Endothelial cell of umbilical vein (primary cell): ENCODE measurements around the gene CUBN. TPM values are rescaled to one million over a fixed set of nuclear protein-coding genes. Genes with fewer than 3 reads are reported as not detected.

Experiments
- BruUV-seq: library from RNA; stranded (reverse); fragments of 400-500 nt; replicated peaks from 2 replicates; lab custom pipeline; 2021; lab: Mats Ljungman, UMichigan
- CTCF ChIA-PET: fragments of 300-600, 350-600 bp; sonication (Branson Sonifier 250); formaldehyde crosslinking; loops from one replicate; lab custom pipeline; 2021; ENCODE audit warnings: antibody characterized with exemption, inconsistent platforms; lab: Charles Lee
- POLR2A ChIA-PET: fragments of 300-600, 350-600 bp; sonication (Branson Sonifier 250); formaldehyde crosslinking; loops from one replicate; lab custom pipeline; 2021; ENCODE audit warnings: antibody characterized with exemption, inconsistent platforms; lab: Charles Lee
- DNase-seq: peaks from one replicate; pipeline ENCODE4 v3.0.0-alpha.2; 2011; ENCODE audit warnings: low read depth, low spot score
- FAIRE-seq: peaks from 2 replicates; lab custom pipeline; 2011; peaks lifted over from hg19 to GRCh38; lab: Jason Lieb, UNC
- H2AFZ ChIP-seq: 2 replicates; pipeline ENCODE4 v1.6.0; 2012; ENCODE audit warnings: low read depth, low read length, control low read depth, inconsistent platforms
- H3K27ac ChIP-seq: 2 replicates; pipeline ENCODE4 v1.5.1; 2011; ENCODE audit warnings: low read depth, mild to moderate bottlenecking, control low read depth, low read length, moderate library complexity; ENCODE audit not compliant: insufficient read depth
- H3K27me3 ChIP-seq, 2 experiments: 2 replicates each; pipeline versions ENCODE4 v1.6.0 to v1.6.1; 2011; ENCODE audit warnings: low read length in 2 of 2, mixed read lengths in 1 of 2; ENCODE audit not compliant: control insufficient read depth in 2 of 2, insufficient read depth in 2 of 2
- H3K36me3 ChIP-seq, 2 experiments: 2 replicates in 1 of 2; 3 replicates in 1 of 2; pipeline ENCODE4 v1.5.1; 2011; ENCODE audit warnings: low read length in 2 of 2, mild to moderate bottlenecking in 1 of 2, moderate library complexity in 1 of 2; ENCODE audit not compliant: control insufficient read depth in 2 of 2, insufficient read depth in 2 of 2; ENCODE audit errors: extremely low read depth in 1 of 2
- H3K4me1 ChIP-seq: 3 replicates; pipeline ENCODE4 v1.5.1; 2011; ENCODE audit warnings: mild to moderate bottlenecking, low read length; ENCODE audit not compliant: control insufficient read depth, insufficient read depth; ENCODE audit errors: extremely low read depth
- H3K4me2 ChIP-seq: 2 replicates; pipeline ENCODE4 v1.6.1; 2011; ENCODE audit warnings: low read length, control low read depth, mixed read lengths; ENCODE audit not compliant: insufficient read depth
- H3K4me3 ChIP-seq, 3 experiments: fragments of 200-600 bp in 1 of 3; sonication (generic), shearing (Covaris generic) in 1 of 3; replicated peaks in 1 of 3; 2 replicates each; pipeline ENCODE4 v1.5.1; 2011 to 2016; ENCODE audit warnings: control low read depth in 3 of 3, low read length in 3 of 3, mild to moderate bottlenecking in 2 of 3, inconsistent platforms in 1 of 3, low read depth in 1 of 3, moderate library complexity in 1 of 3; ENCODE audit not compliant: insufficient read depth in 1 of 3
- H3K79me2 ChIP-seq: 2 replicates; pipeline ENCODE4 v1.6.0; 2012; ENCODE audit warnings: low read length, inconsistent platforms; ENCODE audit not compliant: control insufficient read depth, insufficient read depth
- H3K9ac ChIP-seq: replicated peaks from 2 replicates; pipeline ENCODE3; 2011; ENCODE audit warnings: low read length, control low read depth; ENCODE audit not compliant: insufficient read depth; ENCODE audit errors: extremely low read depth
- H3K9me1 ChIP-seq: replicated peaks from 3 replicates; pipeline ENCODE4 v1.6.0; 2011; ENCODE audit warnings: mild to moderate bottlenecking, low read length; ENCODE audit not compliant: control insufficient read depth, insufficient read depth; ENCODE audit errors: extremely low read depth
- H3K9me3 ChIP-seq: replicated peaks from 2 replicates; pipeline ENCODE4 v1.5.1; 2012; ENCODE audit warnings: low read length, inconsistent platforms; ENCODE audit not compliant: control insufficient read depth, insufficient read depth
- H4K20me1 ChIP-seq: replicated peaks from 2 replicates; pipeline ENCODE3; 2011; ENCODE audit warnings: mild to moderate bottlenecking, low read length; ENCODE audit not compliant: control insufficient read depth, insufficient read depth; ENCODE audit errors: extremely low read depth
- EZH2 ChIP-seq: IDR thresholded peaks from 2 replicates; pipeline ENCODE4 v1.6.1; 2012; ENCODE audit warnings: borderline replicate concordance, low read depth, mild to moderate bottlenecking, moderate library complexity, low read length, inconsistent platforms; ENCODE audit not compliant: severe bottlenecking
- FOS ChIP-seq: IDR thresholded peaks from 2 replicates; pipeline ENCODE4 v1.6.1; 2011; ENCODE audit warnings: mild to moderate bottlenecking, low read length, moderate library complexity, borderline replicate concordance; ENCODE audit not compliant: insufficient read depth
- GATA2 ChIP-seq: IDR thresholded peaks from 2 replicates; pipeline ENCODE4 v1.7.0; 2011; ENCODE audit warnings: low read depth, mild to moderate bottlenecking, moderate library complexity, mixed read lengths, low read length; ENCODE audit not compliant: insufficient read length, insufficient read depth
- MAX ChIP-seq: IDR thresholded peaks from 2 replicates; pipeline ENCODE4 v1.6.1; 2011; ENCODE audit not compliant: insufficient read depth, insufficient read length
- POLR2A ChIP-seq: IDR thresholded peaks from 2 replicates; pipeline ENCODE4 v1.6.1; 2012; ENCODE audit warnings: low read depth, mild to moderate bottlenecking, control low read depth, low read length
- POLR2AphosphoS5 ChIP-seq: IDR thresholded peaks from 2 replicates; pipeline ENCODE4 v1.6.1; 2012; ENCODE audit warnings: low read depth, mild to moderate bottlenecking, control low read depth, low read length, moderate library complexity; ENCODE audit not compliant: insufficient read depth
- dilution Hi-C: fragments of 300-500 bp; cut with MboI; formaldehyde crosslinking; loops from one replicate; pipeline ENCODE4 v1.15.0; 2019; ENCODE audit warnings: low sequenced_read_pairs; ENCODE audit not compliant: extremely low pct_ligation_motif_present
- intact Hi-C: fragments of 100-400 bp; cut with micrococcal nuclease; formaldehyde crosslinking; loops from one replicate; pipeline ENCODE4 v1.10.0; 2022
- polyA plus RNA-seq, 4 experiments: library from polyadenylated mRNA; depleted of rRNA in 3 of 4; stranded (reverse) in 3 of 4; unstranded in 1 of 4; fragments of >200 nt; gene quantifications; 2 replicates each; pipeline versions ENCODE4 v1.2.1 to v1.2.3, GENCODE V29; 2011 to 2012; ENCODE audit warnings: missing spikeins in 1 of 4
- total RNA-seq: library from RNA; stranded (reverse); gene quantifications from 2 replicates; pipeline ENCODE4 v1.2.3, GENCODE V29; 2021

The CUBN gene
- total and polyA plus RNA-seq, 2 donors (not counting 3 experiments of a cell fraction or from before 2014, with no cell fraction given) = 2.7 to 4.6 TPM

DNA sequence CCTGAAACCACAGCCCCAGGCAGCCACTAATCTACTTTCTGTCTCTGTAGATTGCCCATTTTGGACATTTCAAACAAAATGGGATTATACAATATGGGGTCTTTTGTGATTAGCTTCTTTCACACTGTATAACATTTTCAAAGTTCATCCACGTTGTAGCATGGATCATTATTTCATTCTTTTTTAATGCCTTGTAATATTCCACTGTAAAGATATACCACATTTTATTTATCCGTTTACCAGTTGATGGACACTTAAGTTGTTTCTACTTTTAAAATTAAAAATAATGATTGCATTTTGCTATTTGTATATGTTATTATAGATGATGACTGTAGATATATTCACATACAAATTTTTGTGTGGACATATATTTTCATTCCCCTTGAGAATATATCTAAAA is 60.7 kb downstream of the CUBN start:
- Histone ChIP-seq H3K4me2 (no peak overlapping the region), H3K9me3 (no peaks in the 10 kb centered on the region), H4K20me1 (no peaks in the 10 kb centered on the region), H3K4me1 (peaks cover 58% of the 10 kb centered on the region), H2AFZ (no peak overlapping the region), H3K9me1 (no peaks in the 10 kb centered on the region), H3K36me3 (no peaks in the 10 kb centered on the region), H3K27ac (no peak overlapping the region), H3K9ac (no peak overlapping the region), H3K27me3 (no peaks in the 10 kb centered on the region), H3K4me3 (no peak overlapping the region), H3K79me2 (no peaks in the 10 kb centered on the region)
- CTCF ChIA-PET = no interaction called here
- TF ChIP-seq MAX (no peak), GATA2 (no peak), FOS (no peak), POLR2A (no peak), POLR2AphosphoS5 (no peak), EZH2 (no peak)
- dilution Hi-C loops (no loop called here), intact Hi-C loops (no loop called here)
- POLR2A ChIA-PET = no interaction called here
- no TSS peak for BruUV-seq
- FAIRE-seq (no peak), DNase-seq (no peak)
